HCT116 (cell line): ENCODE data around the gene SPTBN4. TPM values are rescaled to one million over a fixed set of nuclear protein-coding genes. Genes with fewer than 3 reads are reported as not detected.

ENCODE experiments used
- ATAC-seq: fragments of 200-7000 bp; cut with Tn5 transposase; 2 replicates; pipeline ENCODE4 v1.9.1; 2020; ENCODE audit warnings: mild to moderate bottlenecking, moderate library complexity
- BruUV-seq: library from RNA; stranded (reverse); fragments of 400-500 nt; replicated peaks from 2 replicates; lab custom pipeline; 2021; lab: Mats Ljungman, UMichigan
- CTCF ChIA-PET: fragments of 300-600 bp; sonication (Branson Sonifier 250); formaldehyde crosslinking; loops from one replicate; lab custom pipeline; 2021; ENCODE audit warnings: antibody characterized with exemption; lab: Charles Lee
- POLR2A ChIA-PET: fragments of 300-600, 350-600 bp; sonication (Branson Sonifier 250); formaldehyde crosslinking; loops from one replicate; lab custom pipeline; 2021; ENCODE audit warnings: antibody characterized with exemption; lab: Charles Lee
- RAD21 ChIA-PET, 2 experiments: fragments of 300-600 bp; sonication (Branson Sonifier 250); formaldehyde crosslinking; loops; one replicate each; lab custom pipeline; 2023; ENCODE audit warnings: low total read pairs in 2 of 2; ENCODE audit not compliant: uncharacterized antibody in 2 of 2, unreplicated experiment in 2 of 2, low non-redundant PET in 1 of 2; lab: Charles Lee
- DNase-seq: peaks from one replicate; pipeline ENCODE4 v3.0.0-alpha.2; 2010; ENCODE audit warnings: low read depth, low spot score
- H2AFZ ChIP-seq: fragments of 200-600 bp; shearing (Covaris generic), sonication (generic); 2 replicates; pipeline ENCODE4 v1.6.1; 2017; ENCODE audit warnings: low read depth, mixed run types, mixed read lengths, antibody characterized with exemption, low read length; ENCODE audit not compliant: poor library complexity, severe bottlenecking
- H3K27ac ChIP-seq: 2 replicates; pipeline ENCODE4 v1.5.1; 2012; ENCODE audit warnings: low read depth, low read length
- H3K27me3 ChIP-seq: fragments of 200-600 bp; sonication (generic); 2 replicates; pipeline ENCODE4 v1.6.1; 2016; ENCODE audit warnings: mixed run types, low read length, mixed read lengths; ENCODE audit not compliant: insufficient read depth
- H3K36me3 ChIP-seq, 2 experiments: fragments of 200-500 bp in 1 of 2; fragments of 200-600 bp in 1 of 2; sonication (Bioruptor generic) in 1 of 2; sonication (generic) in 1 of 2; 2 replicates each; pipeline versions ENCODE4 v1.5.1 to v1.6.1; 2014 to 2016; ENCODE audit warnings: low read length in 2 of 2, inconsistent platforms in 1 of 2, mixed read lengths in 1 of 2, mixed run types in 1 of 2; ENCODE audit not compliant: insufficient read depth in 2 of 2, control insufficient read depth in 1 of 2
- H3K4me1 ChIP-seq, 2 experiments: fragments of 200-600 bp in 1 of 2; sonication (generic) in 1 of 2; 2 replicates each; pipeline versions ENCODE4 v1.5.1 to v1.6.1; 2012 to 2017; ENCODE audit warnings: low read length in 2 of 2, inconsistent platforms in 1 of 2, mild to moderate bottlenecking in 1 of 2, mixed read lengths in 1 of 2, mixed run types in 1 of 2, moderate library complexity in 1 of 2; ENCODE audit not compliant: insufficient read depth in 2 of 2, control insufficient read depth in 1 of 2
- H3K4me2 ChIP-seq: fragments of 200-600 bp; sonication (generic); 2 replicates; pipeline ENCODE4 v1.6.1; 2017; ENCODE audit warnings: mixed run types, low read length, mixed read lengths
- H3K4me3 ChIP-seq, 2 experiments: fragments of 200-600 bp in 1 of 2; sonication (generic) in 1 of 2; replicated peaks in 1 of 2; 2 replicates each; pipeline ENCODE4 v1.5.1; 2011 to 2016; ENCODE audit warnings: low read length in 2 of 2, control low read depth in 1 of 2, low read depth in 1 of 2, mild to moderate bottlenecking in 1 of 2, mixed read lengths in 1 of 2, mixed run types in 1 of 2
- H3K79me2 ChIP-seq: fragments of 200-600 bp; sonication (generic); 2 replicates; pipeline ENCODE4 v1.6.1; 2017; ENCODE audit warnings: mild to moderate bottlenecking, mixed run types, low read length, moderate library complexity, mixed read lengths; ENCODE audit not compliant: insufficient read depth
- H3K9ac ChIP-seq: fragments of 200-600 bp; sonication (generic); 2 replicates; pipeline ENCODE4 v1.6.1; 2016; ENCODE audit warnings: low read length, mixed read lengths
- H3K9me2 ChIP-seq: fragments of 200-600 bp; sonication (generic), shearing (Covaris generic); 2 replicates; pipeline ENCODE4 v1.6.1; 2017; ENCODE audit warnings: mixed run types, mild to moderate bottlenecking, moderate library complexity; ENCODE audit not compliant: insufficient read depth
- H3K9me3 ChIP-seq, 2 experiments: fragments of 200-500 bp in 1 of 2; fragments of 200-600 bp in 1 of 2; sonication (Bioruptor generic) in 1 of 2; sonication (generic) in 1 of 2; 2 replicates each; pipeline ENCODE4 v1.6.1; 2014 to 2017; ENCODE audit warnings: low read length in 2 of 2, mixed read lengths in 2 of 2, inconsistent platforms in 1 of 2, low read depth in 1 of 2, mild to moderate bottlenecking in 1 of 2, mixed run types in 1 of 2, moderate library complexity in 1 of 2; ENCODE audit not compliant: control insufficient read depth in 1 of 2, insufficient read depth in 1 of 2
- H4K20me1 ChIP-seq: fragments of 200-600 bp; sonication (generic), shearing (Covaris generic); 2 replicates; pipeline ENCODE4 v1.6.1; 2017; ENCODE audit warnings: mixed run types, mild to moderate bottlenecking, moderate library complexity; ENCODE audit not compliant: insufficient read depth
- ATF3 ChIP-seq: IDR thresholded peaks from 2 replicates; pipeline ENCODE4 v1.6.1; 2012
- EGR1 ChIP-seq: IDR thresholded peaks from 2 replicates; pipeline ENCODE4 v1.6.1; 2012; ENCODE audit warnings: low read depth
- ELF1 ChIP-seq: IDR thresholded peaks from 2 replicates; pipeline ENCODE4 v1.6.1; 2012; ENCODE audit warnings: low read depth, borderline replicate concordance
- EZH2 ChIP-seq: fragments of 200-600 bp; sonication (generic); IDR thresholded peaks from 2 replicates; pipeline ENCODE4 v1.6.1; 2017; ENCODE audit warnings: antibody characterized with exemption, mixed run types
- FOSL1 ChIP-seq: IDR thresholded peaks from 2 replicates; pipeline ENCODE4 v1.6.1; 2012; ENCODE audit warnings: low read depth
- MAX ChIP-seq: IDR thresholded peaks from 2 replicates; pipeline ENCODE4 v1.6.1; 2012
- POLR2A ChIP-seq: IDR thresholded peaks from 2 replicates; pipeline ENCODE4 v1.7.0; 2011; ENCODE audit warnings: borderline replicate concordance; ENCODE audit not compliant: insufficient read depth, insufficient read length; ENCODE audit errors: extremely low read depth
- RAD21 ChIP-seq: IDR thresholded peaks from 2 replicates; pipeline ENCODE4 v1.6.1; 2012; ENCODE audit warnings: low read depth, mild to moderate bottlenecking
- REST ChIP-seq: IDR thresholded peaks from 2 replicates; pipeline ENCODE4 v1.6.1; 2012; ENCODE audit warnings: low read depth
- SIN3A ChIP-seq: IDR thresholded peaks from 2 replicates; pipeline ENCODE4 v1.6.1; 2012; ENCODE audit warnings: low read depth
- SRF ChIP-seq: IDR thresholded peaks from 2 replicates; pipeline ENCODE4 v1.6.1; 2012; ENCODE audit warnings: low read depth
- ZNF274 ChIP-seq: fragments of 200-500 bp; sonication (Bioruptor generic); IDR thresholded peaks from 2 replicates; pipeline ENCODE4 v1.6.1; 2014; ENCODE audit warnings: mild to moderate bottlenecking, low read depth, low read length, inconsistent platforms
- intact Hi-C: fragments of 100-400 bp; cut with micrococcal nuclease; formaldehyde crosslinking; loops from 2 replicates; pipeline ENCODE4 v1.10.0; 2022
- total RNA-seq: library from RNA; stranded (reverse); gene quantifications from one replicate; pipeline ENCODE4 v1.2.1, GENCODE V29; 2021; ENCODE audit not compliant: unreplicated experiment
- TF ChIP-seq, protein P1 (sequence below), 3 experiments: fragments of 200-600 bp in 1 of 3; sonication (generic) in 1 of 3; IDR thresholded peaks in 2 of 3; conservative IDR thresholded peaks in 1 of 3; 2 replicates each; pipeline ENCODE4 v1.5.1; 2012 to 2017; ENCODE audit warnings: low read depth in 2 of 3, low read length in 2 of 3, antibody characterized with exemption in 1 of 3, borderline replicate concordance in 1 of 3, control low read depth in 1 of 3, mild to moderate bottlenecking in 1 of 3, mixed read lengths in 1 of 3, mixed run types in 1 of 3, moderate library complexity in 1 of 3; ENCODE audit not compliant: insufficient read depth in 1 of 3

SPTBN4 gene
- total RNA-seq, 1 experiment from 2014 or later: 4.6 TPM

DNA sequence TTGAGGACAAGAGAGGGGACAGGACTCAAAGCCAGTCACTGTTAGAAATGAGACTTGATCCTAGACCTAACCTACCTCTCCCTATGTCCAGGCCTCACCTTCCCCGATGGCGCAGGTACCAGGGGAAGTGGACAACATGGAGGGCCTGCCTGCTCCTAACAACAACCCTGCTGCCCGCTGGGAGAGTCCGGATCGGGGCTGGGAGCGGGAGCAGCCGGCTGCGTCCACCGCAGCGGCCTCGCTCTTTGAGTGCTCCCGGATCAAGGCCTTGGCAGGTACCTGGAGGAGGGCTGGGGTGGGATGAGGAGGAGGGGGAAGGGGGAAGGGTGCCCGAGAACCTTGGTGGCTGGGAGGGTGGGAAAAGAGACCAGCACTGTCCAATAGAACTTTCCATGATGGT lies 5.7 kb downstream of the SPTBN4 start (continued):
- TF ChIP-seq REST (no peak), ELF1 (no peak), FOSL1 (no peak), EGR1 (no peak)
- TF ChIP-seq, protein P1, sequence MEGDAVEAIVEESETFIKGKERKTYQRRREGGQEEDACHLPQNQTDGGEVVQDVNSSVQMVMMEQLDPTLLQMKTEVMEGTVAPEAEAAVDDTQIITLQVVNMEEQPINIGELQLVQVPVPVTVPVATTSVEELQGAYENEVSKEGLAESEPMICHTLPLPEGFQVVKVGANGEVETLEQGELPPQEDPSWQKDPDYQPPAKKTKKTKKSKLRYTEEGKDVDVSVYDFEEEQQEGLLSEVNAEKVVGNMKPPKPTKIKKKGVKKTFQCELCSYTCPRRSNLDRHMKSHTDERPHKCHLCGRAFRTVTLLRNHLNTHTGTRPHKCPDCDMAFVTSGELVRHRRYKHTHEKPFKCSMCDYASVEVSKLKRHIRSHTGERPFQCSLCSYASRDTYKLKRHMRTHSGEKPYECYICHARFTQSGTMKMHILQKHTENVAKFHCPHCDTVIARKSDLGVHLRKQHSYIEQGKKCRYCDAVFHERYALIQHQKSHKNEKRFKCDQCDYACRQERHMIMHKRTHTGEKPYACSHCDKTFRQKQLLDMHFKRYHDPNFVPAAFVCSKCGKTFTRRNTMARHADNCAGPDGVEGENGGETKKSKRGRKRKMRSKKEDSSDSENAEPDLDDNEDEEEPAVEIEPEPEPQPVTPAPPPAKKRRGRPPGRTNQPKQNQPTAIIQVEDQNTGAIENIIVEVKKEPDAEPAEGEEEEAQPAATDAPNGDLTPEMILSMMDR (IDR thresholded peaks at IDR 0.05 in 2 of 3, conservative IDR thresholded peaks at IDR 0.05 in 1 of 3; ENCODE audit: borderline replicate concordance in 1 of 3, insufficient read depth in 1 of 3, low read depth in 2 of 3, low read length in 2 of 3): no peak

- Histone ChIP-seq H3K27ac (no peak overlapping the region), H3K4me3 (no peak overlapping the region), H2AFZ (no peak overlapping the region), H3K27me3 (no peaks in the 10 kb centered on the region), H3K9me3 (no peaks in the 10 kb centered on the region), H3K9me2 (no peaks in the 10 kb centered on the region), H3K36me3 (no peaks in the 10 kb centered on the region), H3K4me2 (no peak overlapping the region), H3K79me2 (no peaks in the 10 kb centered on the region), H3K4me1 (peaks cover 2 to 8% of the 10 kb centered on the region in 2 experiments; a peak in 3 of 4 replicates), H3K9ac (no peak overlapping the region), H4K20me1 (no peaks in the 10 kb centered on the region)
- intact Hi-C loops: no loop called here
- no peak for ATAC-seq
- ChIA-PET CTCF (interaction anchor here (1.5 to 1.7 kb wide), 2 partner anchors 9 to 11 kb away, joined by 4 to 5 read pairs; partner anchors contain the start of gene BLVRB), POLR2A (interaction anchor here (1.8 kb wide), 1 partner anchor 9 kb away, joined by 4 read pairs; the partner anchor contains the start of gene BLVRB), RAD21 (no interaction called here)
- DNase-seq: no peak
- no TSS peak for BruUV-seq
- TF ChIP-seq RAD21 (no peak), POLR2A (no peak), SIN3A (no peak), EZH2 (no peak), MAX (no peak), ATF3 (no peak), SRF (no peak), ZNF274 (no peak)
These were observed 7.9 kb downstream of the SPTBN4 start for GRCh38 chr19:40474737-40475136.
